Vagina (tissue), 2 donors: ENCODE results near the gene ZBTB7C.

ENCODE experiments used
- POLR2AphosphoS5 ChIP-seq, 2 donors: sonication (generic); formaldehyde crosslinking; IDR thresholded peaks; one replicate each; pipeline ENCODE4 v1.9.0; 2017; ENCODE audit warnings: antibody characterized with exemption in 2 of 2, mild to moderate bottlenecking in 2 of 2, low read depth in 1 of 2; ENCODE audit not compliant: insufficient read depth in 1 of 2
- TF ChIP-seq, protein P1 (sequence below), 3 experiments: fragments of 450-650 bp in 2 of 3; fragments of 200-600 bp in 1 of 3; sonication (generic) in 1 of 3; IDR thresholded peaks; one replicate each; pipeline ENCODE4 v1.5.1; 2017 to 2019; ENCODE audit warnings: antibody characterized with exemption in 3 of 3, mild to moderate bottlenecking in 2 of 3, moderate library complexity in 2 of 3

GRCh38 chr18:48376406-48376805 is 32.8 kb downstream of the ZBTB7C start:
- TF ChIP-seq, protein P1, sequence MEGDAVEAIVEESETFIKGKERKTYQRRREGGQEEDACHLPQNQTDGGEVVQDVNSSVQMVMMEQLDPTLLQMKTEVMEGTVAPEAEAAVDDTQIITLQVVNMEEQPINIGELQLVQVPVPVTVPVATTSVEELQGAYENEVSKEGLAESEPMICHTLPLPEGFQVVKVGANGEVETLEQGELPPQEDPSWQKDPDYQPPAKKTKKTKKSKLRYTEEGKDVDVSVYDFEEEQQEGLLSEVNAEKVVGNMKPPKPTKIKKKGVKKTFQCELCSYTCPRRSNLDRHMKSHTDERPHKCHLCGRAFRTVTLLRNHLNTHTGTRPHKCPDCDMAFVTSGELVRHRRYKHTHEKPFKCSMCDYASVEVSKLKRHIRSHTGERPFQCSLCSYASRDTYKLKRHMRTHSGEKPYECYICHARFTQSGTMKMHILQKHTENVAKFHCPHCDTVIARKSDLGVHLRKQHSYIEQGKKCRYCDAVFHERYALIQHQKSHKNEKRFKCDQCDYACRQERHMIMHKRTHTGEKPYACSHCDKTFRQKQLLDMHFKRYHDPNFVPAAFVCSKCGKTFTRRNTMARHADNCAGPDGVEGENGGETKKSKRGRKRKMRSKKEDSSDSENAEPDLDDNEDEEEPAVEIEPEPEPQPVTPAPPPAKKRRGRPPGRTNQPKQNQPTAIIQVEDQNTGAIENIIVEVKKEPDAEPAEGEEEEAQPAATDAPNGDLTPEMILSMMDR (IDR thresholded peaks at IDR 0.05), result no peak
- no peak for TF ChIP-seq POLR2AphosphoS5 (IDR thresholded peaks at IDR 0.05; ENCODE audit: insufficient read depth in 1 of 2, low read depth in 1 of 2)
